ENCODE results near the gene KRT83.
"Not testable (repeated sequence)": the region's sequence is repeated elsewhere in the genome, so short reads cannot be mapped to it uniquely, and the experiment has no call there.

Gene KRT83

GRCh38 chr12:52295663-52296062 lies 25.5 kb downstream of the KRT83 start:
- no peaks in the 10 kb centered on the region for H4K20me1 ChIP-seq (ENCODE audit: insufficient read depth, low read length)
- H3K9me3 ChIP-seq (ENCODE audit: insufficient read depth, low read length), result no peaks in the 10 kb centered on the region
- H3K4me1 ChIP-seq (ENCODE audit: low read length), result no peaks in the 10 kb centered on the region
- peaks cover 55% of the 10 kb centered on the region for H3K27me3 ChIP-seq (ENCODE audit: low read depth, low read length)
- H3K27ac ChIP-seq (ENCODE audit: low read length), result no peak overlapping the region
- no peak for TF ChIP-seq CTCF (IDR thresholded peaks at IDR 0.05; ENCODE audit: low read depth, low read length)
- TF ChIP-seq EZH2phosphoT487 (IDR thresholded peaks at IDR 0.05; ENCODE audit: low read depth), result no peak
- H3K79me2 ChIP-seq (ENCODE audit: low read length), result no peaks in the 10 kb centered on the region
- H3K4me2 ChIP-seq (ENCODE audit: low read length), result no peak overlapping the region
- no peak overlapping the region for H2AFZ ChIP-seq (ENCODE audit: low read depth, low read length)
- H3K9ac ChIP-seq (ENCODE audit: low read length), result no peak overlapping the region
- H3K36me3 ChIP-seq (replicated peaks; ENCODE audit: low read depth, low read length), result no peaks in the 10 kb centered on the region
- H3K4me3 ChIP-seq (ENCODE audit: low read length), result no peak overlapping the region

DNA sequence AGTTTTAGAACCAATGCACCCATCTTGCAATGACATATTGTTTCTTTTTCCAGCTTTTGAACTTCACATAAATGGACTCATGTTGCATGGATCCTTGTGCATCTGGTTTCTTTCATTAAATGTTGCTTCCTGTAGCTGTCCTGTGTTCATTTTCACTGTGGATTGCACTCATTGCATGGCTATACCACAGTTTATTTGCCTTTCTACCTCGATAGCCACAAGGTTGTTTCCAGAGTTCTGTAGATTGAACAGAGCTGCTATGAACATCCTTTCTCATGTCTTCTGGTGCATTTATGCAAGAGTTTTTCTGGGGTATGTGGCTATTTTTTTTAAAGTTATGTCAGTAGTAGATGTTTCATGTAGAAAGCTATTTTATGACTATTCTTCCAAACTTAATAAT lies 26.4 kb downstream of the KRT83 start:
- no peak overlapping the region for H3K4me3 ChIP-seq (ENCODE audit: low read length)
- H3K9me3 ChIP-seq (ENCODE audit: insufficient read depth, low read length), result no peaks in the 10 kb centered on the region
- no peak overlapping the region for H3K9ac ChIP-seq (ENCODE audit: low read length)
- H2AFZ ChIP-seq (ENCODE audit: low read depth, low read length), result no peak overlapping the region
- H3K36me3 ChIP-seq (replicated peaks; ENCODE audit: low read depth, low read length), result no peaks in the 10 kb centered on the region
- no peak overlapping the region for H3K27ac ChIP-seq (ENCODE audit: low read length)
- H3K4me2 ChIP-seq (ENCODE audit: low read length), result no peak overlapping the region
- no peaks in the 10 kb centered on the region for H4K20me1 ChIP-seq (ENCODE audit: insufficient read depth, low read length)
- H3K4me1 ChIP-seq (ENCODE audit: low read length), result no peaks in the 10 kb centered on the region
- TF ChIP-seq EZH2phosphoT487 (IDR thresholded peaks at IDR 0.05; ENCODE audit: low read depth), result no peak
- TF ChIP-seq CTCF (IDR thresholded peaks at IDR 0.05; ENCODE audit: low read depth, low read length), result no peak
- H3K79me2 ChIP-seq (ENCODE audit: low read length), result no peaks in the 10 kb centered on the region
- H3K27me3 ChIP-seq (ENCODE audit: low read depth, low read length), result peaks cover 54% of the 10 kb centered on the region

GRCh38 chr12:52293926-52294325 lies 27.3 kb downstream of the KRT83 start:
- Histone ChIP-seq H3K4me3 (ENCODE audit: low read length) (no peak overlapping the region), H4K20me1 (ENCODE audit: insufficient read depth, low read length) (no peaks in the 10 kb centered on the region), H3K27me3 (ENCODE audit: low read depth, low read length) (peaks cover 46% of the 10 kb centered on the region), H3K27ac (ENCODE audit: low read length) (no peak overlapping the region), H3K9me3 (ENCODE audit: insufficient read depth, low read length) (no peaks in the 10 kb centered on the region), H3K9ac (ENCODE audit: low read length) (no peak overlapping the region), H2AFZ (ENCODE audit: low read depth, low read length) (no peak overlapping the region), H3K4me2 (ENCODE audit: low read length) (no peak overlapping the region), H3K4me1 (ENCODE audit: low read length) (no peaks in the 10 kb centered on the region), H3K79me2 (ENCODE audit: low read length) (no peaks in the 10 kb centered on the region), H3K36me3 (replicated peaks; ENCODE audit: low read depth, low read length) (no peaks in the 10 kb centered on the region)
- TF ChIP-seq CTCF (IDR thresholded peaks at IDR 0.05; ENCODE audit: low read depth, low read length) (no peak), EZH2phosphoT487 (IDR thresholded peaks at IDR 0.05; ENCODE audit: low read depth) (no peak)

DNA sequence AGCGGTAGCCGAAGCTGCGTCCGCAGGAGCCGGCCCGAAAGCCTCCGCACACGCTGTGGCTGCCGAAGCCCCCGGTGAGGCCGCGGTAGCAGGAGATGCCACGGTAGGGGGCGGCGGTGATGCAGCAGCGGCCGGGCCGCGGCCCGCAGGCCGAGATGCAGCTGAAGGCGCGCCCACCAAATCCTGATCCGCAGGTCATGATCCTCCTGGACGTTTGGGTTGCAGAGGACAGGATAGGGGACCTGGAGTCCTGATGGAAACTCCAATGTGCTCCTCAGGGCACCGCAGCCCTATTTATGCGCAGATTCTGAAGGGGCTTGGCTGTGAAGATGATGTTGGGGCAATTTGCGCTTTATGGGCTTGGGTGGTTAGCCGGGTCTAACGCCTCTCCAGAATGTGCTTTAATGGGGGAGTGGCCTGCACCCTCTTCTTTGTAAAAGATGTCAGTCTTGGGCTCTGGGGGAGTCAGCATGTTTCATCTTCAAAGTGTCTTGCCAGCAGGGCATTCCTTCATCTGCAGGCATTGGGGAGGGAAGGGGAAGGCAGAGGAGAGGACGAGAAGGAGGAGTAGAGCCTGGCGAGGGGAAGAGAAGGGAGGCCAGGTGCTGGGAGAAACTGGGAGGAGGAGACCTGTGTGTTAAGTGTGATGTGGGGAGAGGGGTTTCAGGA lies 29.8 kb downstream of the KRT83 start, which contains the start of gene KRT81:
TSS of gene KRT81 (minus strand) at position 268 of the 669 bp plus-strand sequence. CDS start at position 199, 69 bp downstream.
- TF ChIP-seq CTCF (IDR thresholded peaks at IDR 0.05; ENCODE audit: low read depth, low read length) (no peak), EZH2phosphoT487 (IDR thresholded peaks at IDR 0.05; ENCODE audit: low read depth) (no peak)
- Histone ChIP-seq H3K9ac (ENCODE audit: low read length) (no peak within 1 kb of the TSS), H3K36me3 (replicated peaks; ENCODE audit: low read depth, low read length) (no peaks in the 10 kb centered on the region), H4K20me1 (ENCODE audit: insufficient read depth, low read length) (no peaks in the 10 kb centered on the region), H3K79me2 (ENCODE audit: low read length) (no peaks in the 10 kb centered on the region), H3K4me1 (ENCODE audit: low read length) (no peaks in the 10 kb centered on the region), H3K27me3 (ENCODE audit: low read depth, low read length) (peaks cover 26% of the 10 kb centered on the region), H3K9me3 (ENCODE audit: insufficient read depth, low read length) (no peaks in the 10 kb centered on the region), H3K4me3 (ENCODE audit: low read length) (no peak within 1 kb of the TSS), H2AFZ (ENCODE audit: low read depth, low read length) (no peak within 1 kb of the TSS), H3K27ac (ENCODE audit: low read length) (no peak within 1 kb of the TSS), H3K4me2 (ENCODE audit: low read length) (no peak within 1 kb of the TSS)

DNA sequence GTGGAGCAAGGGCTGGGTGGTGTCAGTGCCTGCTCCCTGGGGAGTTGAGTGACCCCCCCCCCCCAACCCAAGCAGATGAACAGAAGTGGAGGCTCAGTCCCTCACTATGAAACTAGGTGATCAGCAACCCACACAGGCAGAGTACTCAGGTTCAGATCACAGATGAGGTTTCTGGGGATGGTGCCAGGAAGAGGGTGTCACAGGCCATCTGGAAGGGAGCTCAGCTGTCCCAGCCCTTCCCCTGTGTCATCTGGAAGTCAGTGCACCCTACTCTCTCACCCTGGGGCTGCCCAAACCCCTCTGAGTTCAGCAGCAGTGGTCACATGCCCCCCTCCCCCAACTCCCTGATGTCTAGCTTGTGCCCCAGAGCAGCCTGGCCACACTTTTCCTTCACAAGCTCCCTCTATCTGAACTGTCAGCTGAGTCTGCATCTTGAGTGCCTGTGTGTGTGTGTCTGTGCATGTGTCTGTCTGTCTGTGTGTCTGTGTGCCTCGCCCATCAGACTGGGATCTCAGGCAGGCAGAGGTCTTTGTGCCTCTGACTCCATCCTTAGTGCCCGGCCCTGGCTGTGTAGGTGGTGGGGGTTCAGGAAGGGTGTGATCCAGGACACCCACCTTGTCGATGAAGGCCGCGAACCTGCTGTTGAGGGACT lies 30.6 kb downstream of the KRT83 start:
- not testable (repeated sequence) for H4K20me1 ChIP-seq (ENCODE audit: insufficient read depth, low read length); H3K36me3 ChIP-seq (replicated peaks; ENCODE audit: low read depth, low read length); H3K4me2 ChIP-seq (ENCODE audit: low read length); H2AFZ ChIP-seq (ENCODE audit: low read depth, low read length); H3K27ac ChIP-seq (ENCODE audit: low read length); H3K4me3 ChIP-seq (ENCODE audit: low read length); H3K4me1 ChIP-seq (ENCODE audit: low read length); H3K9ac ChIP-seq (ENCODE audit: low read length); H3K9me3 ChIP-seq (ENCODE audit: insufficient read depth, low read length); H3K79me2 ChIP-seq (ENCODE audit: low read length)
- H3K27me3 ChIP-seq (ENCODE audit: low read depth, low read length), result peaks cover 26% of the 10 kb centered on the region
